ENCODE measurements around the gene KRT7.

DNA sequence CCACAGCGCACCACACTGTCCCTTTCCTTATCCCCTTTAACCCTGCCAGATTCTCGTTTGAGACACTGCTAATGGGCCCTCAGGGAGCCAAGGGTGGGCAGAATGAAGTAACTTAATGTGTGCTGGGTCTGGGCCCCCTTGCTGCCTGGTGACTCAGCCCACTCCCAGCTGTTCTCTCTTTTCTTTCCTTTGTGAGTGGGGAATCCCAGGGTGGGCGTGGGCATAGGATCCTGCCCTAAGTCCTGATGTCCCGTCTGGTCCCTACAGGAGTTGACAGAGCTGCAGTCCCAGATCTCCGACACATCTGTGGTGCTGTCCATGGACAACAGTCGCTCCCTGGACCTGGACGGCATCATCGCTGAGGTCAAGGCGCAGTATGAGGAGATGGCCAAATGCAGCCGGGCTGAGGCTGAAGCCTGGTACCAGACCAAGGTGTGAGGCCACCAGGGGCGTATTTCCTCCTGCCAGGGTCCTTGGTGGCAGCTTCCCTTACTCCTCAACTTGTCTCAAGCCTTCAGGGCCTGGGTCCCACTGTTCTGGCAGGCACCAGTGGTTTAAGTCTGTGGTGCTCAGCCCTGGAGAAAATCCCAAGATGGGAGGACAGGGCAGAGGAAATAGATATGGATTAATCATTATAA, 8.3 kb downstream of the KRT7 start:
- TF ChIP-seq CTCF (IDR thresholded peaks at IDR 0.05) (no peak), POLR2AphosphoS5 (IDR thresholded peaks at IDR 0.05) (no peak), EP300 (IDR thresholded peaks at IDR 0.05) (no peak), POLR2A (IDR thresholded peaks at IDR 0.05) (no peak)

All from suprapubic skin (tissue), 4 donors.